HG03060 (cell line): ENCODE results near the gene CD207.
"Not testable (repeated sequence)": the region's sequence is repeated elsewhere in the genome, so short reads cannot be mapped to it uniquely, and the experiment has no call there.

Experiments used
- ATAC-seq: cut with Tn5 transposase; IDR thresholded peaks from one replicate; pipeline ENCODE4 v1.9.1; 2021; ENCODE audit warnings: low read depth, moderate number of reproducible peaks; ENCODE audit not compliant: unreplicated experiment

Gene CD207

DNA sequence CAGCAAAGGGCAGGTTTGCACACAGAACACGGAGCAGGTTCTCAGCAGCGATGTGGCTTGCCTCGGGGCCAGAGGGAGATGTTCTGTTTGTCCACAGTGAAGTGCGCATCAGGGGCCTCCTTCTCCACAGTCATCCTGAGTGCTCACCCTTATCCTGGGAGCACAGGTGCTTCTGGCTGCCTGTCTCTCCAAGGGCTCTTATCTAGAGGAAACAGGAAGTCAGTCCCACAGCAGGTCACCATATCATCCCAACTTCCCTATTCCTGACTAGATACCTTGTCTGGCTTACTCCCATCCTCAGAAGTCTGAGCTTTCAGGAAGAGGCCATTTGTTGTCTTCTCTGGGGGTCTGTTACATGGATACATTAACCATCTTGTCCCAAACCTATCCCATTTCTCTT, at the start of gene CD207:
TSS of gene CD207 (minus strand) at position 174 of the 400 bp plus-strand sequence. CDS start at position 134, 40 bp downstream.
- ATAC-seq: no peak

DNA sequence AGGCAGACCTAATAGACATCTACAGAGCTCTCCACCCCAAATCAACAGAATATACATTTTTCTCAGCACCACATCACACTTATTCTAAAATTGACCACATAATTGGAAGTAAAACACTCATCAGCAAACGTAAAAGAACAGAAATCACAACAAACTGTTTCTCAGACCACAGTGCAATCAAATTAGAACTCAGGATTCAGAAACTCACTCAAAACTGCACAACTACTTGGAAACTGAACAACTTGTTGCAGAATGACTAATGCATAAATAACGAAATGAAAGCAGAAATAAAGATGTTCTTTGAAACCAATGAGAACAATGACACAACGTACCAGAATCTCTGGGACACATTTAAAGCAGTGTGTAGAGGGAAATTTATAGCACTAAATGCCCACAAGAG, 42.9 kb upstream of the CD207 start:
- not testable (repeated sequence) for ATAC-seq

DNA sequence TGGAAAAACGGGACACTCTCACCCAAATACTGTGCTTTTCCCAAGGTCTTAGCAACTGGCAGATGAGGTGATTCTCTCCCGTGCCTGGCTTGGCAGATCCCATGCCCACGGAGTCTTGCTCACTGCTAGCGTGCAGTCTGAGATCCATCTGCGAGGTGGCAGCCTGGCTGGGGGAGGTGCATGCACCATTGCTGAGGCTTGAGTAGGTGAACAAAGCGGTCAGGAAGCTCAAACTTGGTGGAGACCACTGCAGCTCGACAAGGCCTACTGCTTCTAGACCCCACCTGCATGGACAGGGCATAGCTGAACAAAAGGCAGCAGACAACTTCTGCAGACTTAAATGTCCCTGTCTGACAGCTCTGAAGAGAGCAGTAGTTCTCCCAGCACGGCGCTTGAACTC, 40.5 kb upstream of the CD207 start:
- ATAC-seq: not testable (repeated sequence)

DNA sequence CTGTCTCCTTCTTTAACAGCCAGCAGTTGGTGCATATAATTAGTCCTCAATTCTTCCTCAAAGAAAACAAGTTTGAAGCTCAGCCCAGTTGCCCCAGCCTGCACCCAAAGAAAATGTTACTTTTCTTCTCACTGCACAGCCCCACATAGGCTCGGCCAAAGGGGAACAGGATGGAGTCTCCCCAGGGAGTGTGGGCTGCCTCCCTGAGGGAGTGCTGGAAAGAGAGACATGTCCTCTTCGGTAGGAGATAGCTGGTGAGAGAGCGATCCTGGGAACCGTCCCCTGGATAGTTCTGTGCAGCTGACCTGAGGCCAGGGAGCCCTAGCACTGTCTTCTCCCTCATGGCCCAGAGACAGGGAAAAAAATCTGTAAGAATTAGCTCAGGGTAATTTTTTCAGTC, 37.9 kb upstream of the CD207 start:
- ATAC-seq: no peak

DNA sequence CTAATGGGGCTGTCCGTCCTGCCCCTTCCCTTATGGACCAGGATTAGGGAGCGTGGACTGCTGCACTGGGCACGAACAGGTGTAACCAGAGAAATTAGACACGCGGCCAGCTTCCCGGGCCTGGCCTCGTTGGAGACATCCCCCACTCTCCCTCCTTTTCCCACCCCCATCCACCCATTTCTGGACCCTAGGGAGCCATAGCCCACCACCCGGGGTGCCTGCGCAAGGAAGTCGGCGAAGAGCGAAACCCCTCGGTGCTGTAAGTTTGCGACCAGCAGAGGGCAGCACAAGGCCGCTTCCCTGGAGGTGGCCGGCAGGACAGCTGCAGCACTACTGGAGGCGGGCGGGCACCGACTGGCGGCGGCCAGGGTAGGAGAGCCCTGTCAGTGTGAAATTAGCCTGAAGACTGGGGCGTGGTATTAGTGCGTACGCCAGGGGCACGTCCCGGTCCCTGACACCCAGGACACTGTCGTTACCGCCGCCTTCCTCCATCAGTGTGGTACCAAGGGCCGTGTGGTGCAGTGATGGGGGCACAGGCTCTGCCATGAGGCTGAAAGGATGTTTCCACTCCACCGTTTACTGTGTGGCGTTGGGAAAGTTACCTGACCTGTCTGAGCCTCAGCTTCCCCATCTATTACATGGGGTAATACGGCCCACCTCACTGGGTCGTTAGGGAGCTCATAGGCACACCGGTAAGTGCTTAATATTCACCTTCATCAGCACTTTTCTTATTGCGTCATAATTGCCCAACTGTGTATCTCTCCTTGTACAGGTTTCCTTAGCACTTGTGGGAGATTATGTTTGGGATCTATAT, 36.0 kb upstream of the CD207 start:
- peak; percentile 52 for ATAC-seq

DNA sequence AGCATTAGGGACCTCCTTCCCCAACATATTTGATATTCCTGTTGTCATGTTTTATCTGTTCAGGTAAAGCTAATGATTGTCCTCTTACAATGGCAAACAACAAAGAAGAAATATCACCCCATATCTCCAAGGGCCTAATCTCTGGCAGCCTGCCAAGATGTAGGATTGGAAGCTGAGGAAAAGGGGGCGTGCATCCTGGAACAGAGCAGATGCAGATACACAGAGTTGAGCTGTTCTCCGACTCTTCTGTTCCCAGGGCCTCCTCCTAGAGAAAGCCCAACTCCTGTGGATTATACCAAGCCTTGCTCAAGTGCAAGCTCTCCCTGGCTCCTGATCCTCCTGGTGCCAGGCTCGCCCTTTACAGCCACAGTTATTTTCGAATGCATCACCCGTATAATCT, 35.2 kb upstream of the CD207 start:
- no peak for ATAC-seq

DNA sequence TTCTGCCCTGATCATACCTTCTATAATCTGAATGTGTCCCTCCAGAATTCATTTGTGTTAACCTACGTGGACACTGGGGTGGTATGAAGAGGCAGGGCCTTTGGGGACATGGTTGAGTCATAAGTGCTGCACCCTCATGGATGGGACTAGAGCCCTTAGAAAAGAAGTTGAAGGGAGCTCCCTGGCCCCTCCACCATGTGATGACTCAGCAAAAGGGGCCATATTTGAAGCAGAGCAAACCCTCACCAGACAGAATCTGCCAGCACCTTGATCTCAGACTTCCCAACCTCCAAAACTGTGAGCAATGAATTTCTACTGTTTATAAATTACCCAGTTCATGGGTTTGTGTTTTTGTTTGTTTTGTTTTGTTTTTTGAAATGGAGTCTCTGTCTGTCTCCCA, 33.4 kb upstream of the CD207 start:
- ATAC-seq: no peak

DNA sequence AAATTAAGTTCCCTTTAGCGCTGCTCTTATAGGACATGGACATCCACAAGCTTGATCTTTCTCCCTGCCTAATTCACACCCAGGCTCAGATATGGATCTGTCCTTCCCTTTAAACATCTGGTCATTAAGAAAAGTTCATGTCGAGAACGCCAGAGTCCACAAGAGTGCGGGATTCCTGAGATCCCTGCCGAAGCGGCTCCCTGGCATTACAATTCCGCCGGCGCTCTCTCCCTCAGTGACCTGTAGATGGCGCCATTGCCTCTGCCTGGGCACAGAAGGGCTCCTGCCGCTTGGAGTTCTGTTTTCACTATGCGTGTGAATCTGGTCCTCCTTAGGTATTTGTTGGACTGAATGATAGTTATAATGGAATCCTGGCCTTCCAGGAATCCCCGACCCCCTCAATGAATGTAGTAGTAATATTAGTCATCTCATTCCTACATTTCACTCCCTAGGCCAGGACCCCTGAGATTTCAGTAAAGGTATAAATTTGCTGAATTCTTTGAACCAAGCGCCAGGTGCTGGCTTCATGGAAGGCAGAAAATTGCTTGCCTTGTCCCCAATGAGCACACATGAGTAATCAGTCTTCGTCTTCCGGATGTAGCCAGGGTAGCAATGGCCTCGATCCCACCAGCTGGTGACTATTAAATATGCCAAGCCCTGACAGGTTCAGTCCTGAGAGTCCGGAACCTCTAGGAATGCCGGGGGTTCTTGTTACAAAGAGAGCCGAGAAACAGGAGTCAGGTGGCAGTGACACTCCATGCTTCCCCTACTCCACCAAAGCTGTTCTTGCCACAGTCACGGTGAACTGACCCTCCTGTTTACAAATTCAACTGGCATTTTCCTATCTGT, 26.4 kb upstream of the CD207 start:
- ATAC-seq: no peak

DNA sequence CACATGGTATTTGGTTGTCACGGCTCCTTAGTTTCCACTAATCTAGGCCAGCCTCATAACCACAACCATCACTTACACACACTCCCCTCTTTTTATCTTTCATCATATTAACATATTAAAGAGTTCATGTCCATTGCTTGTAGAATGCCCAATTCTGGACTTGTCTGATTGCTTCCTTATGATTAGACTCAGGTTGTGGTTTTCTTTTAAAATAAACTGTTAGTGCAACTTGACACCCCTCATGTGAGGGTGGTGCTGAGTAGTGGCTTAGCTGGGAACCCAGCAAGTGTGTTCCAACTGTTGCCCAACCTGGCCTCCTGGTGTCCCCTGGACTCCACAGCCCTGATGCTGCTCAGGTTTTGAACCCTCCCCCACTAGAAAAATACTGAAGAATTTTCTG, 20.1 kb upstream of the CD207 start:
- no peak for ATAC-seq

DNA sequence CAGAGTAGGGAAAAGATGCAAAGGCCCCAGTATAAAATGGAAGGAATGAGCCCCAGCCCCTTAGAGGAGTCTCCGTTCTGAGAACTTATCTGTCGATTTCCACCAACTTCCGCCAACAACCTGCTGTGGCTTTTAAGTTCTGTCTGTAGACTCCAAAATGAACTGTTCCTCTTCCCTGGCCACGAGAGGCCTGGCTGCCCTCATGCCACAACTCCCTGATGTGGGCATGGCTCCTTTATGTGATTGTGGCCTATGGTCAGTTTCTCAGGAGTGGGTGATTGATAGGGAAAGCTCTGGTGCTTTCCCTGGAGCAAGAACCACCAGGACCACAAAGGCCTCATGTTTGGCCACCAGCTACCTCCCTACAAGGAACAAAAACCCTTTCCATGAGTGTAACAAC, 18.8 kb upstream of the CD207 start:
- ATAC-seq: no peak

DNA sequence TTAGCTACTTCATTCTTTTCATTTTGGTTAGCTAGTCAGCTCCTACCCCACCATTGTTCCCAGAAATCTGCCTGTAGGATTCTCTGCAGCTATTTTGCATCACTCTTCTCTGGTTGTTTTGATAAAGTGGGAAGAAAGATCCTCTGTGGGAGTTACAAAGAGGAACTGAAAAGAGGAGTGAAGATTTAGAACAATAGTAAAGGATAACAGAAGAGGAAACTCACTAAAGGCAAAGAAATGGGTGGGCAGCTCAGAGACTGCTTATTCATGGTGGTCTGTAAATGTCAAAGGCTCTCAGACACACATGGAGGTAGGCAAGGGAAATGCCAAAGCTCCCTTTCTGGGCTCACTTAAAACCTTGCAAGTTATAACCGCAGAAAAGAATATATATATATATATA, 17.2 kb upstream of the CD207 start:
- no peak for ATAC-seq

DNA sequence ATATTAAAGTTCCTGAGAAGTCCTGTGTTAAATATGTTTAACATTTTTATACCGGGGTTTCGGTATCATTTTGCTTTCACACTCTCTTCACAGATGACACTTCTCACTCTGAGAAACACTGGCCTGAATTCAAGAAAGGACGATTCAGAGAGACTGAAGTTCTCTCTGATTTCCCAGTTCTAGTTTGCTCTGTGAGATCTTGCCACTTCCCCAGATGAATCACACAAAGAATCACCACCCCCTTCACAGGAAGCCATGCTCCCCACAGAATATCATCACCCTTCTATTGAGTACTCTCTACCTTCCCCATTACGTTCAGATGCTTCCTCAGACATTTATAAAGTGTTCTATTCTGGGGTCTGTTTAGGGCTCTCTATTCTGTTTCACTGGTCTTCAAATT, 16.1 kb upstream of the CD207 start:
- no peak for ATAC-seq

DNA sequence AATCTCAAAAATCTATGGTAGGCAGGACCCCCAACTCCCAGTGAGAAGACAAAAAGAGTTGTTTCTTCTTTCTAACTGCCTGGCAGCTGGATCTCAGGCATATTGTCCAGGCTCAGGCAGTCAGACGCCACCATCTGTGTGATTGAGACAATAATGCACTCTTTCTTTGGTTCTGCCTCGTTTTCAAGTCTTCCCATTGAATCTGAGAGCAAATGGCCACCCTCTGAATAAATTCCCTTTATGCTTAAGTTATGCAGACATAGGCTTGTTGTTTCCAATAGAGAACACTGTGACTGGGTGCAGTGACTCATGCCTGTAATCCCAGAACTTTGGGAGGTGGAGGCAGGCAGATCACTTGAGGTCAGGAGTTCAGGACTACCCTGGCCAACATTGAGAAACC, 15.3 kb upstream of the CD207 start:
- no peak for ATAC-seq

DNA sequence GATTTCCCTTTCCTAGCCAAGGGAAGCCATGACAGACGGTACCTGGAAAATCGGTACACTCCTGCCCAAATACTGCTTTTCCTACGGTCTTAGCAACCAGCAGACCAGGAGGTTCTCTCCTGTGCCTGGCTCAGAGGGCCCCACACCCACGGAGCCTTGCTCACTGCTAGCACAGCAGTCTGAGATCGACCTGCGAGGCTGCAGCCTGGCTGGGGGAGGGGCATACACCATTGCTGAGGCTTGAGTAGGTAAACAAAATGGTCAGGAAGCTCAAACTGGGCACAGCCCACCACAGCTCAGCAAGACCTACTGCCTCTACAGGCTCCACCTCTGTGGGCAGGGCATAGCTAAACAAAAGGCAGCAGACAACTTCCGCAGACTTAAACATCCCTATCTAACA, 6.8 kb upstream of the CD207 start:
- no peak for ATAC-seq

DNA sequence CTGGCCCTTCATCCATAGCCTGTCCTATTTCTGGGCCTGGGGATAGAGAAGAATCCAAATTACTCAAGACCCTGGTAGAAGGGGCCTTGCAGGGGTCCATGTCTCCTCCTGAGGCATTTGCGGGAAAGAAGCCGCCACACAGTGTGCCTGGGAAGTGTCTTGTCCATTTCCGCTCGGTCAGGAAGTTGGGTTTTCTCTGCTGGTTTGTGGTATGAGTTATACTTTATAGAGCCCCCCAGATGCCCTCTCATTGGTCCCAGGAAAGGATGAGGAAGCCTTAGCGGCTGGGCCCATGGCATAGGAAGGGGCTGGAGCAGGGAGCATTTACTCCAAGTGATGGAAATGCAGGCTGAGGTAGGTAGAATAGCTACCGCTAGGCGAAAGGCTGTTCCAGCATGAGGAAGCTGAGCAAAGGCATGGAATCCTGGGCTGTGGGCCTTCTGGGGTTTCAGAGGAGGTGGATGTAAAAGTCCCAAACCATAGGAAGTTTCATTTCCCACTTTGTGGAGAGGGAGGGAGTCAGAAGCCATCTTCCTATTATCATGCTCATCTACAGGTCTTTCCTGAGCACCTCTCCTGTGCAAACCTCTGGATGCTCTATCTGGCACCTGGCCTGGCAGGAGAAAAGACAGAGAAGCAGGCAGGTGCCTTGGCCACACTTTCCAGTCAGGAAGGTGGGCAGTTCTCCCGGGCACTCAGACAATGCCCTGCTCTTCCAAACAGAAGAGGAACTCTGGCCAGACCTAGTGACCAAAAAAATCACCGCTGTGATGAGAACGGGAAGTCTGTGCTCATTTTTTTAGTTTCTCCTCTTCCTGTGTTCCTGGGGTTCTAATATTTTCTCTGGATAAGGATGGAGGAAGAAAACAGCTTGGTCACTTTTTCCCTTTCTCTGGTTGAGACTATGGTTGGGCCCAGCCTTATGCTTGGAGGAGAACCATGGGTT, 2.6 kb upstream of the CD207 start:
- no peak for ATAC-seq

DNA sequence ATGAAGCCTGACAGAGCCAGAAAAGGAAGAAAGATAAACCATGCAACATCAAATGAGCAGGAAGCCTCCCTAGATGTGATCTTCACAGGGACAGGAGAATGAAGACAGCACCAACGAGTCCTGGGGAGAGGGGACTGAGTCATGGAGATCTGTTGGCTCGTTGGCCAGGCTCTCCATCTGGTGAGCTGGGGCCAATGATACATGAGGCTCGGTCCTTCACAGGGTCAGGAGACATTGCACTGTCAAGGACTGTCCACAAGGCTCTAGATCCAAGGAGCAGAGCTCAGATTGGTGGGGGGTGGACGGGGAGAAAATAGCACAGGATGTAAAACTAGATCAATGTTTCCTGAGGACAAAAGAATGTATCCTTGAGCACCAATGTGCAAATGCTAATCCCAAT, 735 bp downstream of the CD207 start:
- no peak for ATAC-seq

DNA sequence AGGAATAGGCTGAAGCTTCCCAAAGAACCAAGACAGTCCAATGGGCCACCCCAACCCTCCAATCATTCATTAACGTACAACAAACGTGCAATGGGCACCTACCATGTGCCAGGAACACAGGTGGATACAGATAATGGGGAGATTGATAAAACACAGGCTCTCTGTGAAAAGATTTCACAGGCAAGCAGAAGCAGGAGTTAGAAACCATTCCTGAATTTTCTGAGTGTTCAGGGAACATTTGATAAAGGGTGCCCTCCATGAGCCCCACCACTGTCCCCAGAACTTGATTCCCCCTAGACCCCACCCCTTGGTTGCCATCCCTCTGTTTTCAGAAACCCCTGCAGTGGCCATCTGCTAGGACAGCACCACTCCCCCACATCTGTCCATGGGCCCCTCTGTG, 1.5 kb downstream of the CD207 start:
- no peak for ATAC-seq

DNA sequence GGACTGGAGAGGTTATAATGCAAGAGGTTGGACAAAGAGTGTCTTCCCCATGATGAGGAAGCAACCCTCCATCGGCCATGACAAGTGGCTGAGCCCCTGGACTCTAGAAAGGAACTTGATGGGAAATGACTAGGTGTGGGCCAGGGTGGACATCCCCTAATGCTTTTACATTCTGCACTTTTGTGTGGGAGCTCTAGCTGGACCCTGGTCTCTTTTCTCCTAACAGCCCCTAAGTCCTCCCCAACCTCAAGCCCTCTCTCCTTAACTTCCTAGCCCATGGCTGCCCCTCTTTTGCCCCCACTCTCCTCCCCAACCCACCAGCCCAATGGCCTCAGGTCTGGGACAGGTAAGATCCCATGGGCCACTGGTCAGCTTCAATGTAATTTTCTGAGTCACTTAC, 2.4 kb downstream of the CD207 start:
- ATAC-seq: no peak

DNA sequence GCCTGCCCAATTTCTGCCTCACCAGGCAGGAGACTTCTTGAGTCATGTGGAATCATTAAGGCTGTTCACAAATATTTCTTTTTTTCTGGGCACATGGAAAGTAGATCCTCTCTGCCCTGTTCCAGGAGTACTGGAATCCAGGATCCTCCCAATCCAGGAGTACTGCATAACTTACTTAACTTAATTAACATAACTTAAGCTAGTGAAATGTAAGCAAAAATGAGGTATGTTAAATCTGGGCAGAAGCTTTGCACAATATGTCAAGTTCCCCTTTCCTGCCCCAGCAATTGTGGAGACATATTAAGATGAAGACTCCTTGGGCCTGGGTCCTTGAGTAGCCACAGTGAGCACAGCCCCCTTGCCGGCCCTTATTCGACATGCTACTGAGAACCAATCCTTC, 3.2 kb downstream of the CD207 start:
- no peak for ATAC-seq

DNA sequence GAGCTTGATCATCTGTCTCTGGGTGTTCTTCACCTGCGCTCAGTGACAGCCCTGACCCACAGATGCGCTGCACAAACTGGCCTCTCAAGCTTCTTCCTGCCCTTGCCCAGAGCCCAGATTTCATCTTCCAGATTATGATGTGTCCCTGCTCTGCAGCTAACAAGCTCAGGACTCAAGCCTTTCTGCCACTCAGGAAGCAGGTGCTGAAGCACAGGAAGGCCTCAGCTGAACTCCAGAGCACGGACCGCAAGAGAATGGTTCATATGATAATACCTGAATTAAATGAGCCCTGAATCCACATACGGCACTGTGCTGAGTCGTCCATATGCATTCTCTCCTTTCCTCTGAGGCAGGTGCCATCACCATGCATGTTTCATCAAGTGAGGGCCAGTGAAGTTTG, 3.8 kb downstream of the CD207 start:
- ATAC-seq: no peak

DNA sequence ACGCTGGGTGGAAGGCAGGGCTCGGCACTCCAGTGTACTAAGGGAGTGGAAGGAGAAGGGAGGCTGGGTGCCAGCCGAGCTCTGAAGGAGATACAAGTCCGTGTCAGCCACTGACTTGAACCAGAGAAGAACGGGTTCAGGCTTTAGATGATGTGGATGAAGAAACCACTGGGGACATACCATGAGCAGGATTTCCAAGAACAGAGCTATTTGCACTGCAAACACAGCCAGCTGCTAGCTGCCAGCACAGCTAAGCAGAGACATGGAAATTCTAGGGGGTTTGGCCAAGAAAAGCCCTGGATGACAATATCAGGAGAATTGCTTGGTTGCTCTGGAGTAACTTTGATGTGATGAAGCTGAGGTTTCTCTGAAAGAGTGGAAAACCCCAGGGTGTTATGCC, 5.2 kb downstream of the CD207 start:
- no peak for ATAC-seq
